Left renal cortex interstitium (tissue), 4 donors: ENCODE results near the gene AZU1. TPM values are rescaled to one million over a fixed set of nuclear protein-coding genes. Genes with fewer than 3 reads are reported as not detected.
"Not testable (repeated sequence)": the region's sequence is repeated elsewhere in the genome, so short reads cannot be mapped to it uniquely, and the experiment has no call there.

Experiments
- DNase-seq, 4 donors: peaks; one replicate each; pipeline ENCODE4 v3.0.0-alpha.2; 2013; ENCODE audit warnings: low read depth in 4 of 4, low spot score in 2 of 4, missing footprints in 1 of 4
- polyA plus RNA-seq, 4 donors: library from polyadenylated mRNA; unstranded; fragments of 120-200 nt; gene quantifications; one replicate each; pipeline ENCODE4 v1.2.1, GENCODE V29; 2013; ENCODE audit not compliant: insufficient read length in 4 of 4

The AZU1 gene
- polyA plus RNA-seq, 4 donors, result 1.0 to 3.4 (median 1.4) TPM

- no peak for DNase-seq
These were observed 2.8 kb upstream of the AZU1 start for GRCh38 chr19:824885-825284.

- no peak for DNase-seq
These were observed 1.6 kb upstream of the AZU1 start for GRCh38 chr19:825897-826644.

- no peak for DNase-seq
These were observed 325 bp upstream of the AZU1 start for GRCh38 chr19:827314-827709.

- no peak for DNase-seq
These were observed 1.6 kb downstream of the AZU1 start for GRCh38 chr19:829129-829758.

- no peak for DNase-seq
These were observed 4.1 kb downstream of the AZU1 start for GRCh38 chr19:831407-832369.

- DNase-seq, result no peak
These were observed 6.6 kb downstream of the AZU1 start for GRCh38 chr19:834216-834615.

GRCh38 chr19:835210-835810 is 7.7 kb downstream of the AZU1 start:
- no peak for DNase-seq

GRCh38 chr19:840519-841206 is 13.0 kb downstream of the AZU1 start, which contains the start of gene PRTN3:
Gene PRTN3 (plus strand): TSS chr19:840999. CDS start chr19:841009, 10 bp downstream.
- no peak for DNase-seq

GRCh38 chr19:842802-843179 is 15.2 kb downstream of the AZU1 start:
- not testable (repeated sequence) for DNase-seq

- no peak for DNase-seq
These were observed 15.7 kb downstream of the AZU1 start for GRCh38 chr19:843180-843835.

- DNase-seq, result no peak
These were observed 16.4 kb downstream of the AZU1 start for GRCh38 chr19:843836-844545.

- DNase-seq, result no peak
These were observed 16.9 kb downstream of the AZU1 start for GRCh38 chr19:844546-844971.

GRCh38 chr19:845707-846521 is 18.3 kb downstream of the AZU1 start:
- DNase-seq, result no peak

- DNase-seq, result no peak
These were observed 20.8 kb downstream of the AZU1 start for GRCh38 chr19:848386-848921.

GRCh38 chr19:849195-849594 is 21.6 kb downstream of the AZU1 start:
- not testable (repeated sequence) for DNase-seq

GRCh38 chr19:850221-850978 is 22.8 kb downstream of the AZU1 start:
- no peak for DNase-seq

- DNase-seq, result no peak
These were observed 23.3 kb downstream of the AZU1 start for GRCh38 chr19:850979-851335.
